H9 (cell line): ENCODE results near the gene MYRF. TPM values are rescaled to one million over a fixed set of nuclear protein-coding genes. Genes with fewer than 3 reads are reported as not detected.

ENCODE experiments used
- DNase-seq: peaks from one replicate; pipeline ENCODE4 v3.0.0-alpha.2; 2017
- H2AFZ ChIP-seq: one replicate; pipeline ENCODE4 v1.6.1; 2013; ENCODE audit warnings: mild to moderate bottlenecking, low read length, control low read depth, moderate library complexity
- H2AK5ac ChIP-seq: 2 replicates; pipeline ENCODE4 v1.6.1; 2013; ENCODE audit warnings: low read length, control low read depth, mixed read lengths; ENCODE audit not compliant: insufficient read length
- H2BK120ac ChIP-seq: one replicate; pipeline ENCODE4 v1.6.1; 2013; ENCODE audit warnings: low read depth, mild to moderate bottlenecking, low read length, control low read depth, inconsistent platforms; ENCODE audit not compliant: poor library complexity, severe bottlenecking
- H2BK12ac ChIP-seq: 2 replicates; pipeline ENCODE4 v1.6.1; 2013; ENCODE audit warnings: low read length, control low read depth, mixed read lengths, low read depth; ENCODE audit not compliant: insufficient read length
- H2BK15ac ChIP-seq: 2 replicates; pipeline ENCODE4 v1.6.1; 2013; ENCODE audit warnings: low read depth, low read length, control low read depth
- H2BK20ac ChIP-seq: one replicate; pipeline ENCODE4 v1.6.1; 2013; ENCODE audit warnings: low read depth, mild to moderate bottlenecking, low read length, control low read depth, inconsistent platforms; ENCODE audit not compliant: poor library complexity, severe bottlenecking
- H2BK5ac ChIP-seq: 2 replicates; pipeline ENCODE4 v1.6.1; 2013; ENCODE audit warnings: low read length, control low read depth, mixed read lengths; ENCODE audit not compliant: insufficient read length
- H3K14ac ChIP-seq: 2 replicates; pipeline ENCODE4 v1.6.1; 2013; ENCODE audit warnings: low read length, control low read depth; ENCODE audit not compliant: insufficient read depth
- H3K18ac ChIP-seq: 2 replicates; pipeline ENCODE4 v1.6.1; 2013; ENCODE audit warnings: low read depth, mild to moderate bottlenecking, mixed read lengths, low read length, control low read depth; ENCODE audit not compliant: insufficient read length
- H3K23ac ChIP-seq: 2 replicates; pipeline ENCODE4 v1.6.1; 2013; ENCODE audit warnings: low read length, control low read depth, mixed read lengths, low read depth; ENCODE audit not compliant: insufficient read length
- H3K23me2 ChIP-seq: 2 replicates; pipeline ENCODE4 v1.6.1; 2013; ENCODE audit warnings: low read depth, mild to moderate bottlenecking, mixed read lengths, low read length, control low read depth; ENCODE audit not compliant: insufficient read length, poor library complexity, severe bottlenecking
- H3K27ac ChIP-seq: 2 replicates; pipeline ENCODE4 v1.5.1; 2013; ENCODE audit warnings: low read length, control low read depth, mixed read lengths, low read depth; ENCODE audit not compliant: insufficient read length
- H3K27me3 ChIP-seq: 2 replicates; pipeline ENCODE4 v1.6.1; 2013; ENCODE audit warnings: low read length, control low read depth, inconsistent platforms; ENCODE audit not compliant: insufficient read depth
- H3K4ac ChIP-seq: 2 replicates; pipeline ENCODE4 v1.6.1; 2013; ENCODE audit warnings: low read depth, mild to moderate bottlenecking, control low read depth, inconsistent platforms, low read length, moderate library complexity
- H3K4me1 ChIP-seq: 2 replicates; pipeline ENCODE4 v1.6.1; 2013; ENCODE audit warnings: low read length, control low read depth, inconsistent platforms; ENCODE audit not compliant: insufficient read depth
- H3K4me2 ChIP-seq: 2 replicates; pipeline ENCODE4 v1.6.1; 2013; ENCODE audit warnings: low read length, control low read depth, mixed read lengths; ENCODE audit not compliant: insufficient read length, insufficient read depth
- H3K56ac ChIP-seq: 2 replicates; pipeline ENCODE4 v1.6.1; 2013; ENCODE audit warnings: low read depth, mild to moderate bottlenecking, mixed read lengths, low read length, control low read depth; ENCODE audit not compliant: insufficient read length
- H3K79me1 ChIP-seq: 2 replicates; pipeline ENCODE4 v1.6.1; 2013; ENCODE audit warnings: low read depth, mild to moderate bottlenecking, moderate library complexity, low read length, control low read depth, inconsistent platforms; ENCODE audit not compliant: insufficient read depth, poor library complexity, severe bottlenecking
- H3K79me2 ChIP-seq: 2 replicates; pipeline ENCODE4 v1.6.1; 2013; ENCODE audit warnings: low read length, control low read depth, inconsistent platforms; ENCODE audit not compliant: insufficient read depth
- H3K9ac ChIP-seq: 2 replicates; pipeline ENCODE4 v1.6.1; 2013; ENCODE audit warnings: low read length, control low read depth, mixed read lengths; ENCODE audit not compliant: insufficient read length; ENCODE audit errors: extremely low read depth
- H3K9me3 ChIP-seq: one replicate; pipeline ENCODE4 v1.6.1; 2013; ENCODE audit warnings: low read depth, low read length, inconsistent platforms; ENCODE audit not compliant: control insufficient read depth
- H3T11ph ChIP-seq: one replicate; pipeline ENCODE4 v1.6.1; 2013; ENCODE audit warnings: mild to moderate bottlenecking, low read length, control low read depth, inconsistent platforms
- H4K20me1 ChIP-seq: one replicate; pipeline ENCODE4 v1.6.1; 2013; ENCODE audit not compliant: control insufficient read depth, insufficient read length, insufficient read depth
- H4K5ac ChIP-seq: 2 replicates; pipeline ENCODE4 v1.6.1; 2013; ENCODE audit warnings: low read depth, mild to moderate bottlenecking, mixed read lengths, low read length, control low read depth; ENCODE audit not compliant: insufficient read length
- H4K8ac ChIP-seq: replicated peaks from 2 replicates; pipeline ENCODE4 v1.6.1; 2013; ENCODE audit warnings: low read length, control low read depth, mixed read lengths, low read depth; ENCODE audit not compliant: insufficient read length
- H4K91ac ChIP-seq: 2 replicates; pipeline ENCODE4 v1.6.1; 2013; ENCODE audit warnings: low read depth, mild to moderate bottlenecking, moderate library complexity, mixed read lengths, low read length, control low read depth; ENCODE audit not compliant: insufficient read length
- H3K27ac Mint-ChIP-seq, 3 experiments: 2 replicates in 2 of 3; 3 replicates in 1 of 3; pipeline ENCODE4 v1.8.0; 2020 to 2021; ENCODE audit warnings: mixed read lengths in 3 of 3, mild to moderate bottlenecking in 1 of 3, moderate library complexity in 1 of 3
- H3K27me3 Mint-ChIP-seq: 2 replicates; pipeline ENCODE4 v1.8.0; 2021; ENCODE audit warnings: low read depth, mild to moderate bottlenecking, moderate library complexity, mixed read lengths
- H3K36me3 Mint-ChIP-seq, 3 experiments: 2 replicates in 2 of 3; 3 replicates in 1 of 3; pipeline ENCODE4 v1.8.0; 2020 to 2021; ENCODE audit warnings: low read depth in 3 of 3, mixed read lengths in 3 of 3; ENCODE audit not compliant: insufficient read depth in 1 of 3
- H3K4me1 Mint-ChIP-seq, 2 experiments: 2 replicates each; pipeline ENCODE4 v1.8.0; 2020; ENCODE audit warnings: mixed read lengths in 2 of 2
- H3K4me3 Mint-ChIP-seq, 2 experiments: 2 replicates in 1 of 2; 3 replicates in 1 of 2; pipeline ENCODE4 v1.8.0; 2020 to 2021; ENCODE audit warnings: mild to moderate bottlenecking in 2 of 2, mixed read lengths in 2 of 2, moderate library complexity in 1 of 2
- H3K9me3 Mint-ChIP-seq, 2 experiments: 2 replicates in 1 of 2; 3 replicates in 1 of 2; pipeline ENCODE4 v1.8.0; 2020; ENCODE audit warnings: mild to moderate bottlenecking in 2 of 2, mixed read lengths in 2 of 2, moderate library complexity in 1 of 2
- CTCF ChIP-seq: fragments of 200-600 bp; sonication (generic); conservative IDR thresholded peaks from 3 replicates; pipeline ENCODE4 v1.8.0; 2021; ENCODE audit warnings: antibody characterized with exemption, mild to moderate bottlenecking
- WGBS: extraction: QIAGEN DNeasy Blood & Tissue Kit; methylation state at CpG from one replicate; pipeline ENCODE4 v1.1.7; 2013; ENCODE audit warnings: missing lambda C conversion rate, low lambda C conversion rate, mixed read lengths; ENCODE audit not compliant: insufficient read length; ENCODE audit errors: extremely low coverage; 5-methylcytosine and 5-hydroxymethylcytosine counted together
- total RNA-seq: library from RNA; stranded (reverse); gene quantifications from 2 replicates; pipeline ENCODE4 v1.2.1, GENCODE V29; 2021

MYRF gene
- total RNA-seq, 1 experiment from 2014 or later = 13.9 TPM

DNA sequence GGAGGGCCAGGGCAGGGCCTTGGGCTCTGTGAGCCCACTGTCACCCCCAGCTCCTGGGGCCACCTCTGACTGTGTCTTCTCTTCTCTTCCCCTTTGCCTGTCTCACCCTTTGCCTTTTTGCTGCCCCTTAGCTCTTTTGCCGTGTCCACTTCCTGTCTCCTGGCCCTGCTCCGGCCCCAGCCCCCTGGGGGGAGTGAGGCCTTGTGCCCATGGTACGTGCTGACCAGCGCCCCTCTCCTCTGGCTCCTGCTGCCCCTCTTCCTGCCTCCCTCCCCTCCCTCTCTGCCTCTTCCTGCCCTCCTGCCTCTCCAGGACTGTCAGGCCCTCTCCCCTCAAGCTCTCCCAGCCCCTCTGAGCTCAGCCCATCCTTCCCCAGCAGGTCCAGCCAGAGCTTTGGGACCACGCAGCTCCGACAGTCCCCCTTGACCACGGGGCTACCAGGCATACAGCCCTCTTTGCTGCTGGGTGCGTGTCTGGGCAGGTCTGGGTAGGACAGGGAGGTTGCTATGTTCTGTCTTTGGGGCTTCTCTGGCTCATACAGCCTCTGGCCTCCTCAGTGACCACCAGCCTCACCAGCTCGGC, 28.2 kb downstream of the MYRF start:
- no peak overlapping the region for H3K56ac ChIP-seq
- Mint-ChIP-seq H3K4me1 (peaks cover 20% of the 10 kb centered on the region in 2 experiments), H3K4me3 (no peak overlapping the region), H3K36me3 (peaks cover 12 to 40% (median 34%) of the 10 kb centered on the region in 3 experiments), H3K27me3 (peaks cover 2% of the 10 kb centered on the region; the same call in 1 of the 2 replicates), H3K27ac (peak overlapping the region in 2 of 3 experiments; percentile 32 to 34; a peak in 2 of 7 replicates), H3K9me3 (peaks cover 0 to 2% of the 10 kb centered on the region in 2 experiments; a peak in 2 of 5 replicates)
- no peak overlapping the region for H2AFZ ChIP-seq
- no peak overlapping the region for H4K91ac ChIP-seq
- H3K4me2 ChIP-seq = no peak overlapping the region
- no peaks in the 10 kb centered on the region for H3K4me1 ChIP-seq
- DNase-seq = no peak
- no peak overlapping the region for H4K8ac ChIP-seq
- H2AK5ac ChIP-seq = no peak overlapping the region
- H3K4ac ChIP-seq = no peak overlapping the region
- no peaks in the 10 kb centered on the region for H3K9me3 ChIP-seq
- no peak for TF ChIP-seq CTCF
- no peak overlapping the region; the same call in 1 of the 2 replicates for H3K14ac ChIP-seq
- H3K23ac ChIP-seq = no peak overlapping the region
- H4K20me1 ChIP-seq = no peaks in the 10 kb centered on the region
- H3K27ac ChIP-seq = no peak overlapping the region
- H3K23me2 ChIP-seq = no peaks in the 10 kb centered on the region
- H2BK20ac ChIP-seq = no peak overlapping the region
- no peak overlapping the region for H2BK120ac ChIP-seq
- H3K79me2 ChIP-seq = no peaks in the 10 kb centered on the region
- no peaks in the 10 kb centered on the region for H3K79me1 ChIP-seq
- no CpG with 5 or more reads among the region's 9 CpGs for WGBS
- H3T11ph ChIP-seq = no peak overlapping the region
- no peaks in the 10 kb centered on the region for H3K27me3 ChIP-seq
- no peak overlapping the region for H2BK5ac ChIP-seq
- H2BK12ac ChIP-seq = no peak overlapping the region
- H3K18ac ChIP-seq = no peak overlapping the region
- no peak overlapping the region for H2BK15ac ChIP-seq
- H4K5ac ChIP-seq = no peak overlapping the region
- no peak overlapping the region for H3K9ac ChIP-seq
